HCT116 (cell line): ENCODE data around the gene NTSR2. TPM values are rescaled to one million over a fixed set of nuclear protein-coding genes. Genes with fewer than 3 reads are reported as not detected.

Experiments used
- ATAC-seq: fragments of 200-7000 bp; cut with Tn5 transposase; 2 replicates; pipeline ENCODE4 v1.9.1; 2020; ENCODE audit warnings: mild to moderate bottlenecking, moderate library complexity
- BruUV-seq: library from RNA; stranded (reverse); fragments of 400-500 nt; replicated peaks from 2 replicates; lab custom pipeline; 2021; lab: Mats Ljungman, UMichigan
- CTCF ChIA-PET: fragments of 300-600 bp; sonication (Branson Sonifier 250); formaldehyde crosslinking; loops from one replicate; lab custom pipeline; 2021; ENCODE audit warnings: antibody characterized with exemption; lab: Charles Lee
- POLR2A ChIA-PET: fragments of 300-600, 350-600 bp; sonication (Branson Sonifier 250); formaldehyde crosslinking; loops from one replicate; lab custom pipeline; 2021; ENCODE audit warnings: antibody characterized with exemption; lab: Charles Lee
- RAD21 ChIA-PET, 2 experiments: fragments of 300-600 bp; sonication (Branson Sonifier 250); formaldehyde crosslinking; loops; one replicate each; lab custom pipeline; 2023; ENCODE audit warnings: low total read pairs in 2 of 2; ENCODE audit not compliant: uncharacterized antibody in 2 of 2, unreplicated experiment in 2 of 2, low non-redundant PET in 1 of 2; lab: Charles Lee
- DNase-seq: peaks from one replicate; pipeline ENCODE4 v3.0.0-alpha.2; 2010; ENCODE audit warnings: low read depth, low spot score
- H2AFZ ChIP-seq: fragments of 200-600 bp; shearing (Covaris generic), sonication (generic); 2 replicates; pipeline ENCODE4 v1.6.1; 2017; ENCODE audit warnings: low read depth, mixed run types, mixed read lengths, antibody characterized with exemption, low read length; ENCODE audit not compliant: poor library complexity, severe bottlenecking
- H3K27ac ChIP-seq: 2 replicates; pipeline ENCODE4 v1.5.1; 2012; ENCODE audit warnings: low read depth, low read length
- H3K27me3 ChIP-seq: fragments of 200-600 bp; sonication (generic); 2 replicates; pipeline ENCODE4 v1.6.1; 2016; ENCODE audit warnings: mixed run types, low read length, mixed read lengths; ENCODE audit not compliant: insufficient read depth
- H3K36me3 ChIP-seq, 2 experiments: fragments of 200-500 bp in 1 of 2; fragments of 200-600 bp in 1 of 2; sonication (Bioruptor generic) in 1 of 2; sonication (generic) in 1 of 2; 2 replicates each; pipeline versions ENCODE4 v1.5.1 to v1.6.1; 2014 to 2016; ENCODE audit warnings: low read length in 2 of 2, inconsistent platforms in 1 of 2, mixed read lengths in 1 of 2, mixed run types in 1 of 2; ENCODE audit not compliant: insufficient read depth in 2 of 2, control insufficient read depth in 1 of 2
- H3K4me1 ChIP-seq, 2 experiments: fragments of 200-600 bp in 1 of 2; sonication (generic) in 1 of 2; 2 replicates each; pipeline versions ENCODE4 v1.5.1 to v1.6.1; 2012 to 2017; ENCODE audit warnings: low read length in 2 of 2, inconsistent platforms in 1 of 2, mild to moderate bottlenecking in 1 of 2, mixed read lengths in 1 of 2, mixed run types in 1 of 2, moderate library complexity in 1 of 2; ENCODE audit not compliant: insufficient read depth in 2 of 2, control insufficient read depth in 1 of 2
- H3K4me2 ChIP-seq: fragments of 200-600 bp; sonication (generic); 2 replicates; pipeline ENCODE4 v1.6.1; 2017; ENCODE audit warnings: mixed run types, low read length, mixed read lengths
- H3K4me3 ChIP-seq, 2 experiments: fragments of 200-600 bp in 1 of 2; sonication (generic) in 1 of 2; replicated peaks in 1 of 2; 2 replicates each; pipeline ENCODE4 v1.5.1; 2011 to 2016; ENCODE audit warnings: low read length in 2 of 2, control low read depth in 1 of 2, low read depth in 1 of 2, mild to moderate bottlenecking in 1 of 2, mixed read lengths in 1 of 2, mixed run types in 1 of 2
- H3K79me2 ChIP-seq: fragments of 200-600 bp; sonication (generic); 2 replicates; pipeline ENCODE4 v1.6.1; 2017; ENCODE audit warnings: mild to moderate bottlenecking, mixed run types, low read length, moderate library complexity, mixed read lengths; ENCODE audit not compliant: insufficient read depth
- H3K9ac ChIP-seq: fragments of 200-600 bp; sonication (generic); 2 replicates; pipeline ENCODE4 v1.6.1; 2016; ENCODE audit warnings: low read length, mixed read lengths
- H3K9me2 ChIP-seq: fragments of 200-600 bp; sonication (generic), shearing (Covaris generic); 2 replicates; pipeline ENCODE4 v1.6.1; 2017; ENCODE audit warnings: mixed run types, mild to moderate bottlenecking, moderate library complexity; ENCODE audit not compliant: insufficient read depth
- H3K9me3 ChIP-seq, 2 experiments: fragments of 200-500 bp in 1 of 2; fragments of 200-600 bp in 1 of 2; sonication (Bioruptor generic) in 1 of 2; sonication (generic) in 1 of 2; 2 replicates each; pipeline ENCODE4 v1.6.1; 2014 to 2017; ENCODE audit warnings: low read length in 2 of 2, mixed read lengths in 2 of 2, inconsistent platforms in 1 of 2, low read depth in 1 of 2, mild to moderate bottlenecking in 1 of 2, mixed run types in 1 of 2, moderate library complexity in 1 of 2; ENCODE audit not compliant: control insufficient read depth in 1 of 2, insufficient read depth in 1 of 2
- H4K20me1 ChIP-seq: fragments of 200-600 bp; sonication (generic), shearing (Covaris generic); 2 replicates; pipeline ENCODE4 v1.6.1; 2017; ENCODE audit warnings: mixed run types, mild to moderate bottlenecking, moderate library complexity; ENCODE audit not compliant: insufficient read depth
- ELF1 ChIP-seq: IDR thresholded peaks from 2 replicates; pipeline ENCODE4 v1.6.1; 2012; ENCODE audit warnings: low read depth, borderline replicate concordance
- EZH2phosphoT487 ChIP-seq: fragments of 200-600 bp; IDR thresholded peaks from 2 replicates; pipeline ENCODE4 v1.6.1; 2018; ENCODE audit warnings: antibody characterized with exemption, borderline replicate concordance
- MAX ChIP-seq: IDR thresholded peaks from 2 replicates; pipeline ENCODE4 v1.6.1; 2012
- SP1 ChIP-seq: IDR thresholded peaks from 2 replicates; pipeline ENCODE4 v1.6.1; 2012; ENCODE audit warnings: low read depth
- TCF7L2 ChIP-seq: IDR thresholded peaks from 2 replicates; pipeline ENCODE4 v1.7.0; 2011; ENCODE audit warnings: borderline replicate concordance, inconsistent platforms; ENCODE audit not compliant: insufficient read depth, insufficient read length; ENCODE audit errors: extremely low read depth
- YY1 ChIP-seq: IDR thresholded peaks from 2 replicates; pipeline ENCODE4 v1.6.1; 2011; ENCODE audit warnings: low read length, low read depth, moderate library complexity, mild to moderate bottlenecking; ENCODE audit not compliant: insufficient replicate concordance; ENCODE audit errors: extremely low read depth
- ZBTB33 ChIP-seq: IDR thresholded peaks from 2 replicates; pipeline ENCODE4 v1.6.1; 2011; ENCODE audit warnings: mild to moderate bottlenecking, low read length, moderate library complexity; ENCODE audit not compliant: insufficient replicate concordance; ENCODE audit errors: extremely low read depth
- ZFX ChIP-seq: fragments of 450-650 bp; IDR thresholded peaks from 2 replicates; pipeline ENCODE4 v1.6.1; 2017
- ZNF274 ChIP-seq: fragments of 200-500 bp; sonication (Bioruptor generic); IDR thresholded peaks from 2 replicates; pipeline ENCODE4 v1.6.1; 2014; ENCODE audit warnings: mild to moderate bottlenecking, low read depth, low read length, inconsistent platforms
- intact Hi-C: fragments of 100-400 bp; cut with micrococcal nuclease; formaldehyde crosslinking; loops from 2 replicates; pipeline ENCODE4 v1.10.0; 2022
- total RNA-seq: library from RNA; stranded (reverse); gene quantifications from one replicate; pipeline ENCODE4 v1.2.1, GENCODE V29; 2021; ENCODE audit not compliant: unreplicated experiment
- TF ChIP-seq, protein P1 (sequence below): IDR thresholded peaks from 2 replicates; pipeline ENCODE4 v1.6.1; 2012

The NTSR2 gene
- total RNA-seq, 1 experiment from 2014 or later = not detected

- CTCF ChIA-PET = no interaction called here
- BruUV-seq = no TSS peak
These were observed 29.9 kb downstream of the NTSR2 start for GRCh38 chr2:11640132-11640531.

More at GRCh38 chr2:11640132-11640531, 29.9 kb downstream of the NTSR2 start:
- Histone ChIP-seq H3K36me3 (no peaks in the 10 kb centered on the region), H3K27ac (no peak overlapping the region), H3K9ac (no peak overlapping the region), H2AFZ (no peak overlapping the region), H3K79me2 (no peaks in the 10 kb centered on the region), H3K4me3 (no peak overlapping the region), H3K27me3 (no peaks in the 10 kb centered on the region), H3K4me1 (no peaks in the 10 kb centered on the region), H3K9me2 (no peaks in the 10 kb centered on the region), H3K9me3 (no peaks in the 10 kb centered on the region)
- intact Hi-C loops = no loop called here
- POLR2A ChIA-PET = no interaction called here
- ATAC-seq = no peak
- TF ChIP-seq TCF7L2 = no peak
- no peak for TF ChIP-seq SP1
- no peak for TF ChIP-seq YY1
- TF ChIP-seq ELF1 = no peak
- TF ChIP-seq ZBTB33 = no peak
- no peak for TF ChIP-seq EZH2phosphoT487
- TF ChIP-seq, protein P1, sequence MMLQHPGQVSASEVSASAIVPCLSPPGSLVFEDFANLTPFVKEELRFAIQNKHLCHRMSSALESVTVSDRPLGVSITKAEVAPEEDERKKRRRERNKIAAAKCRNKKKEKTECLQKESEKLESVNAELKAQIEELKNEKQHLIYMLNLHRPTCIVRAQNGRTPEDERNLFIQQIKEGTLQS = no peak
- TF ChIP-seq MAX = no peak
- TF ChIP-seq ZNF274 = no peak
- TF ChIP-seq ZFX = no peak
- TF ChIP-seq, all 23 proteins: peak for 0
- no peak overlapping the region for H3K4me2 ChIP-seq
- H4K20me1 ChIP-seq = no peaks in the 10 kb centered on the region
- no peak for DNase-seq
- RAD21 ChIA-PET = no interaction called here
